GM19025 (cell line): ENCODE data around the gene POLR2L.
A peak's percentile ranks its signal among the peaks of the same experiment; 100 is the strongest.

Source experiments
- ATAC-seq: cut with Tn5 transposase; IDR thresholded peaks from one replicate; pipeline ENCODE4 v1.9.1; 2021; ENCODE audit warnings: mild to moderate bottlenecking, low read depth, moderate library complexity; ENCODE audit not compliant: unreplicated experiment

Gene POLR2L

GRCh38 chr11:855796-856195, 13.5 kb upstream of the POLR2L start:
- no peak for ATAC-seq

DNA sequence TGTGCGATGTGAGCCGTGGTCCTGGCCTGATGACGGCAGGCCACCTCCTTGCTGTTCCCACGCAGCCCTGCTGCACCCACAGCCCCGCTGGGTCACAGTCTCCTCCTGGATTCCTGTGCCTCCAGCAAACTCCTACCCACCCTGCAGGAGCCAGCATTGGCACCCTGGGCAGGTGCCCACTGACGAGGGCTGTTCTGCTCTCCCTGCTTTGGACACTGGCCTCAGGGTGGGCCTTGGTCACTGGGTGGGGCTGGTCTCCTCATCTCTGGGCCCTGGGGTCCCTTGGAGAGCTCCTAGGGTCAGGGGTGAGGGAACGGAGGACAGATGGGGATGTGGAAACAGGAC, 13.0 kb upstream of the POLR2L start:
- ATAC-seq: no peak

DNA sequence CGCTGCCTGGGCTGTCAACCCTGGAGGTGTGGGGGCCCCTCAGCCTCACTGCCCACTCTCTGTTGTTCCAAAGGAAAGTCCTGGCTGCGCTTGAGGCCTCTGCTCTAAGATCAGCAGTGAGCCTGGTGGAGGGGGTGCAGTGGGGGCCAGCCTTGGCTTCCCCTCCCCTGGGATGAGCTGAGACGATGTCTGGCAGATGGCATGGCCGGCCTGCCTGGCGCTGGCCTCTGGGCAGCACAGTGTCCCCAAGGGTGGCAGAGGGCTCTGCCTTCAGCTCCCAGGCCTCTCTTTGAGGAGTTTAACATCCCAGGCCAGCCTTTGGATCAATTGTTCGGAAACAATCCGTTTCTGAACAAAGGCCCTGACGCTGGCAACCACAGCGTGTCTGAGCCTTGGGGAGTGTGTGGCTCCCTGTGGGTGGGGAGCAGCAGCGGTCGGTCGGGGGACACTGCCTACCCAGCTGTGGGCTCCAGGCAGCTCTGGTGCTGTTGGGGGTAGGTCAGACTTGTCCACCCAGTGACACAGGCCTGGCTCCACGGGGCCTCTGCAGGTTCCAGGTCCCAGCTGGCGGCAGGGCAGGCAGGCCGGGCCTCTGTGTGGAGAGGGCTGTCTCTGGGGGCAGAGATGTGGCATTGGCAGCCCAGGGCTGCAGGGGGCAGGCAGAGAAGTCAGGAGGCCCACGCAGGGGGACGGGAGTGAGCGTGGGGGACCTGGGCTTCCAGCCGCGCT, 12.4 kb upstream of the POLR2L start:
- no peak for ATAC-seq

- ATAC-seq: no peak
Observed at GRCh38 chr11:853682-854448, 11.5 kb upstream of the POLR2L start.

DNA sequence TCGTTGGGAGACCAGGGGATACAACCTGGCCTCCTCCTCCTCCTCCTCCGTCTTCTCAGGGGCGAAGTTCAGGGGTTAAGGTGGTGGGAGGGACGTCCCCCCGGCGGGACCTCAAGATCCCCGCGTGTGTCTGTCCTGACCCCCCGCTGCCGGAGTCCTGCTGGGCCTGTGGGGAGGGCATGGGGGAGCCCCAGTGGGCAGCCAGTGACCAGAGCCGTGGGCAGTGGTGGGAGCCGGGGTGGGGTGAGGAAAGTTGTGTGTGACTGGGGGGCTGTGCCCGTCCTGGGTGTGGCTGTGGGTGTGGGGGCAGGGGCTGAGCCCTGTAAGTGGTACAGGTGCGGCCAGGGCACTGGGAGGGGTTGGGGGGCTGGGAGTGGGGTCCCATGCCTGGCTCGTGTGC, 10.4 kb upstream of the POLR2L start:
- no peak for ATAC-seq

GRCh38 chr11:850775-851763, 8.7 kb upstream of the POLR2L start:
- no peak for ATAC-seq

- ATAC-seq: no peak
Observed at GRCh38 chr11:849951-850774, 7.8 kb upstream of the POLR2L start.

DNA sequence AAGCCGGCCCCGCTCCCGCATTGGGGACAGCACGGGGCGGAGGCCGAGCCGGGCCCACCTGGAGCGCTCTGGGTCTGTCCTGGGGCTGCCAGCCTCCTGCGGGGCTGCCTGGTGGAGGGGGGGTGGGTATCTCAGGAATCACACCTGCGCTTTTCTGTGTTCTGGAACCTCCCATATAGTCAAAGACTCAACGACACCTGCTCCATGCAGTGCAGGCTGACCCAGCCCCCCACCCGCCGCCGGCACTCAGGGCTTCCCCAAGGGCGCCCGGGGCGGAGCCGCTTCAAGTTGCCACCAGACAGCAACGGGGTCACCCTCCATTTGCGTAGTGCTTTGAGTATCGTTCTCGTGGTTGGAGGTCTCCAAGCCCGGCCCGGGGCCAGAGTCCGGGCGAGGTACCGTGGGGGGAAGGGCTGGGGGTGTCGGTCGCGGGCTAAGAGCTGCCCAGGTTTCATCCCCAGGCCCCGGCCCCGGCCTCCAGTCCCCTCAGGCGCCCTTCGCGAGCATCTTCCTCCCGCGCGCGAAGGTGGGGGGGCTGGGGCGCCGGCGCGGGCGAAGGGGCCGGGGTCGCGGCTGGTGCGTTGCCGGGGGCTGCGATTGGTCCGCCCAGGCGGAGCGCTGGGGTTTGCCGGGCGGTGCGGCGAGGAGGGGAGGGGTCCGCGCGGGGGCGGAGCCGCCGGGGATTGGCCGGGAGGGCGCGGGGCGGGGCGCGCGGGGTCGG, 6.9 kb upstream of the POLR2L start:
- ATAC-seq: no peak

- ATAC-seq: no peak
Observed at GRCh38 chr11:848380-848931, 6.1 kb upstream of the POLR2L start.

- no peak for ATAC-seq
Observed at GRCh38 chr11:847876-848275, 5.5 kb upstream of the POLR2L start.

DNA sequence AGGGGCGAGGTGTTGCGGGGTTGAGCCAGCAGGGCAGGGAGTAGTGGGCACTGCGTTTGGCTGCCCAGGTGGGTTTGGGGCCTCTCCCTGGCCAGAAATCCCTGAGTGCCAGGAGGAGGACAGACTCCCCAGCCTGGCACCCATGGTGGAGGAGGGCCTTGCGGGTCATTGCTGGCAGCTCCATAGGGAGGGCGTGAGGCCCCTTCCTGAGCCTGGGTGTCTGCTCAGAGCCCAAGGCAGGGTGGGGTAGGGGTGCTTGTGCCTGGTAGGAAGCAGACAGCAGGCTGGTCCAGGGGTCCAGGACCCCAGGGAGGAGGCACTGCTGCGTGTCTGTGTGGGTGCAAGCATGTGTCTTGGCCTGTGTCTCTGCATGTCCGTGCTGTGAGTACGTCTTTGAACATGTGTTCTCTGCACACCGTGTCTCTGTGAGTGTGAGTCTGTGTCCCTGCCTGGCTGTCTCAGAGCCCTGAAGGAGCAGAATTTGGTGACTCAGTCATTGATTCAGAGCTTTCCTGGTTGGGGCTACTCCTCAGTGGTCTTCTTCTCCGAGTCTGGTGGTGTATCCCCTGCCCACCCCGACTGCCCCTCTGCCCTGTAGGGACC, 4.3 kb upstream of the POLR2L start:
- ATAC-seq: no peak

GRCh38 chr11:845872-846495, 3.7 kb upstream of the POLR2L start:
- ATAC-seq: no peak

GRCh38 chr11:844693-845644, 2.6 kb upstream of the POLR2L start:
- ATAC-seq: no peak

GRCh38 chr11:843818-844692, 1.7 kb upstream of the POLR2L start:
- no peak for ATAC-seq

GRCh38 chr11:843086-843734, 881 bp upstream of the POLR2L start:
- ATAC-seq: peak; percentile 9

DNA sequence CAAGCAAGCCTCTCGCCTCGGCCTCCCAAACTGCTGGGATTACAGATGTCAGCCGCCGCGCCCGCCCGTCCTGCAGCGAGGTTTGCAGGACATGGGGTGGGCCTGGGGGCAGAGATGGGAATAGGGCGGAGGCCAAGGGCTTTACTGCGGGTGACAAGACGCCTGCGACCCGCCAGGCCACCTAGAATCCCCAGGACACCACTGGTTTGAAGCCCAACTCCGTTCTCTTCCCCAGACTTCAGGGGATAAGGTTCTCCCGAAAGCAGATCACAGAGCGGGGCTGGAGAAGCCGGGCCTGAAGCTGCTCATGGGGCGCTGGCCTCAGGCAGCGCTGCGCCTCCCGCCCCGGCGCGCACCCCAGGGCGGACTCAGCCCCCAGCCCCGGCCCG, 354 bp downstream of the POLR2L start:
- peak; percentile 17 for ATAC-seq
